SK-N-SH (cell line): ENCODE measurements around the gene ELMO1. TPM values are rescaled to one million over a fixed set of nuclear protein-coding genes. Genes with fewer than 3 reads are reported as not detected.

Experiments
- CTCF ChIA-PET: fragments of 300-600, 350-600 bp; formaldehyde crosslinking; extraction: SDS; loops from one replicate; lab custom pipeline; 2021; lab: Yijun Ruan, JAX
- POLR2A ChIA-PET: fragments of 350-600 bp; sonication (Branson Sonifier 250); formaldehyde crosslinking; extraction: SDS; loops from one replicate; lab custom pipeline; 2020; ENCODE audit warnings: antibody characterized with exemption, inconsistent platforms; lab: Yijun Ruan, JAX
- DNase-seq: peaks from one replicate; pipeline ENCODE4 v3.0.0; 2012
- H2AFZ ChIP-seq: fragments of 200-600 bp; sonication (generic); 2 replicates; pipeline ENCODE4 v1.8.1; 2016; ENCODE audit warnings: antibody characterized with exemption, mild to moderate bottlenecking, low read depth
- H3F3A ChIP-seq: fragments of 200-600 bp; sonication (generic); replicated peaks from 2 replicates; pipeline ENCODE3; 2016; ENCODE audit warnings: antibody characterized with exemption, mild to moderate bottlenecking; ENCODE audit not compliant: insufficient read depth
- H3K27ac ChIP-seq, 2 experiments: fragments of 200-500 bp in 1 of 2; fragments of 200-600 bp in 1 of 2; sonication (Bioruptor generic) in 1 of 2; sonication (generic), shearing (Covaris generic) in 1 of 2; 2 replicates each; pipeline versions ENCODE4 v1.5.1 to v1.6.1; 2014 to 2016; ENCODE audit warnings: low read depth in 2 of 2, inconsistent platforms in 1 of 2, low read length in 1 of 2, mild to moderate bottlenecking in 1 of 2, mixed read lengths in 1 of 2
- H3K27me3 ChIP-seq: fragments of 200-600 bp; sonication (generic), shearing (Covaris generic); 2 replicates; pipeline ENCODE4 v1.6.1; 2016; ENCODE audit warnings: mixed run types; ENCODE audit not compliant: insufficient read depth
- H3K36me3 ChIP-seq, 2 experiments: fragments of 200-500 bp in 1 of 2; fragments of 200-600 bp in 1 of 2; sonication (Bioruptor generic) in 1 of 2; sonication (generic) in 1 of 2; replicated peaks in 1 of 2; 2 replicates each; pipeline versions ENCODE3 to v1.5.1; 2014 to 2016; ENCODE audit warnings: low read length in 1 of 2, mild to moderate bottlenecking in 1 of 2; ENCODE audit not compliant: insufficient read depth in 2 of 2, control insufficient read depth in 1 of 2
- H3K4me1 ChIP-seq, 2 experiments: fragments of 200-500 bp in 1 of 2; fragments of 200-600 bp in 1 of 2; sonication (Bioruptor generic) in 1 of 2; sonication (generic), shearing (Covaris generic) in 1 of 2; 2 replicates each; pipeline versions ENCODE4 v1.5.1 to v1.6.1; 2014 to 2016; ENCODE audit warnings: low read depth in 1 of 2, low read length in 1 of 2, mixed run types in 1 of 2; ENCODE audit not compliant: insufficient read depth in 2 of 2, control insufficient read depth in 1 of 2
- H3K4me2 ChIP-seq: fragments of 200-600 bp; sonication (generic), shearing (Covaris generic); 2 replicates; pipeline ENCODE4 v1.6.1; 2017; ENCODE audit warnings: mixed run types
- H3K4me3 ChIP-seq, 2 experiments: fragments of 200-500 bp in 1 of 2; fragments of 200-600 bp in 1 of 2; sonication (Bioruptor generic) in 1 of 2; sonication (generic), shearing (Covaris generic) in 1 of 2; 2 replicates each; pipeline versions ENCODE4 v1.5.1 to v1.8.1; 2014 to 2016; ENCODE audit warnings: low read depth in 2 of 2, inconsistent platforms in 1 of 2, low read length in 1 of 2, mild to moderate bottlenecking in 1 of 2, mixed read lengths in 1 of 2, moderate library complexity in 1 of 2
- H3K79me2 ChIP-seq: fragments of 200-600 bp; sonication (generic); 2 replicates; pipeline ENCODE4 v1.8.1; 2017; ENCODE audit warnings: mild to moderate bottlenecking; ENCODE audit not compliant: insufficient read depth
- H3K9ac ChIP-seq: fragments of 200-600 bp; sonication (generic); 2 replicates; pipeline ENCODE4 v1.6.1; 2017; ENCODE audit warnings: mixed run types
- H3K9me2 ChIP-seq: fragments of 200-600 bp; sonication (generic); 2 replicates; pipeline ENCODE4 v1.6.1; 2017; ENCODE audit warnings: mixed run types
- H3K9me3 ChIP-seq: fragments of 200-600 bp; sonication (generic); 2 replicates; pipeline ENCODE4 v1.6.1; 2017; ENCODE audit warnings: mixed run types, mild to moderate bottlenecking, moderate library complexity
- H4K20me1 ChIP-seq: fragments of 200-600 bp; sonication (generic); 2 replicates; pipeline ENCODE4 v1.6.1; 2017; ENCODE audit warnings: mild to moderate bottlenecking, mixed run types; ENCODE audit not compliant: insufficient read depth
- CTCF ChIP-seq: fragments of 200-600 bp; sonication (generic); IDR thresholded peaks from 2 replicates; pipeline ENCODE4 v1.6.1; 2017; ENCODE audit warnings: antibody characterized with exemption, mild to moderate bottlenecking, moderate library complexity
- ELF1 ChIP-seq: IDR thresholded peaks from 2 replicates; pipeline ENCODE4 v1.4.0; 2012
- FOSL2 ChIP-seq: IDR thresholded peaks from 2 replicates; pipeline ENCODE4 v1.4.0; 2012; ENCODE audit warnings: low read depth, mild to moderate bottlenecking, moderate library complexity, borderline replicate concordance
- FOXM1 ChIP-seq: IDR thresholded peaks from 2 replicates; pipeline ENCODE4 v1.4.0; 2012; ENCODE audit warnings: low read depth, mild to moderate bottlenecking
- GABPA ChIP-seq: IDR thresholded peaks from 2 replicates; pipeline ENCODE4 v1.4.0; 2012; ENCODE audit warnings: low read depth, mild to moderate bottlenecking
- GATA2 ChIP-seq: sonication (generic); formaldehyde crosslinking; IDR thresholded peaks from 2 replicates; pipeline ENCODE4 v1.5.0; 2020; ENCODE audit warnings: mild to moderate bottlenecking, missing genetic modification reagents
- IRF3 ChIP-seq: fragments of 150-350 bp; IDR thresholded peaks from 2 replicates; pipeline ENCODE4 v1.6.1; 2016; ENCODE audit warnings: mild to moderate bottlenecking, low read depth, low read length
- JUND ChIP-seq: IDR thresholded peaks from 2 replicates; pipeline ENCODE4 v1.4.0; 2012
- MAX ChIP-seq: IDR thresholded peaks from 2 replicates; pipeline ENCODE4 v1.4.0; 2012; ENCODE audit warnings: low read depth
- NFIC ChIP-seq: IDR thresholded peaks from 2 replicates; pipeline ENCODE4 v1.4.0; 2012; ENCODE audit warnings: borderline replicate concordance
- NRF1 ChIP-seq: IDR thresholded peaks from 2 replicates; pipeline ENCODE4 v1.6.1; 2012; ENCODE audit warnings: low read depth, mild to moderate bottlenecking, low read length
- PBX3 ChIP-seq: IDR thresholded peaks from 2 replicates; pipeline ENCODE4; 2012
- RCOR1 ChIP-seq: fragments of 150-350 bp; IDR thresholded peaks from 2 replicates; pipeline ENCODE4 v1.6.1; 2017; ENCODE audit warnings: antibody characterized with exemption, low read length
- REST ChIP-seq: IDR thresholded peaks from 2 replicates; pipeline ENCODE4 v1.6.1; 2012; ENCODE audit warnings: mild to moderate bottlenecking, low read depth, low read length, moderate library complexity
- RXRA ChIP-seq: IDR thresholded peaks from 2 replicates; pipeline ENCODE4 v1.4.0; 2012; ENCODE audit warnings: low read depth, mild to moderate bottlenecking, borderline replicate concordance
- TCF12 ChIP-seq: IDR thresholded peaks from 2 replicates; pipeline ENCODE4 v1.4.0; 2012
- WGBS: methylation state at CpG from one replicate; pipeline ENCODE4 v1.1.6; 2017; ENCODE audit warnings: low lambda C conversion rate; 5-methylcytosine and 5-hydroxymethylcytosine counted together
- polyA plus RNA-seq, 3 experiments: library from polyadenylated mRNA; depleted of rRNA; stranded (reverse); fragments of >200 nt; gene quantifications; 2 replicates each; pipeline ENCODE4 v1.2.3, GENCODE V29; 2012

ELMO1 gene
- polyA plus RNA-seq, 1 of the 3 experiments (the other 2 are of a cell fraction) = 0.64 TPM

GRCh38 chr7:37337522-37337921 lies 111.1 kb downstream of the ELMO1 start:
- WGBS = 84% methylated on average over 1 of the region's 1 CpG
- H4K20me1 ChIP-seq = no peaks in the 10 kb centered on the region
- POLR2A ChIA-PET = no interaction called here

GRCh38 chr7:37336259-37336658 lies 112.4 kb downstream of the ELMO1 start:
- H3K79me2 ChIP-seq = no peaks in the 10 kb centered on the region
- POLR2A ChIA-PET = no interaction called here
- no peak overlapping the region for H3K9ac ChIP-seq
- no peak for DNase-seq
- H3K4me3 ChIP-seq = no peak overlapping the region
- WGBS = 66% methylated on average over 5 of the region's 5 CpGs
- no peak overlapping the region for H2AFZ ChIP-seq
- peaks cover 0 to 16% of the 10 kb centered on the region in 2 experiments; a peak in 1 of 4 replicates for H3K4me1 ChIP-seq
- H4K20me1 ChIP-seq = no peaks in the 10 kb centered on the region
- no peak overlapping the region for H3K27ac ChIP-seq
- TF ChIP-seq RCOR1 (no peak), NRF1 (no peak), GATA2 (CRISPR knock-in tag) (no peak), JUND (no peak), RXRA (no peak), REST (no peak), CTCF (no peak), TCF12 (no peak), ELF1 (no peak), MAX (no peak)
- no peaks in the 10 kb centered on the region for H3K27me3 ChIP-seq
- no peaks in the 10 kb centered on the region for H3F3A ChIP-seq
- no peaks in the 10 kb centered on the region for H3K9me2 ChIP-seq
- CTCF ChIA-PET = interaction anchor here (0.8 to 1.2 kb wide), 2 partner anchors 100 to 156 kb away, joined by 3 to 4 read pairs; no protein-coding TSS in a partner anchor
- no peaks in the 10 kb centered on the region for H3K36me3 ChIP-seq
- no peak overlapping the region for H3K4me2 ChIP-seq
- peaks cover 5% of the 10 kb centered on the region; the same call in 1 of the 2 replicates for H3K9me3 ChIP-seq

More at GRCh38 chr7:37337522-37337921, 111.1 kb downstream of the ELMO1 start:
- Histone ChIP-seq H3K4me3 (no peak overlapping the region), H3K27me3 (no peaks in the 10 kb centered on the region), H3F3A (no peaks in the 10 kb centered on the region), H3K79me2 (no peaks in the 10 kb centered on the region), H3K4me2 (no peak overlapping the region), H3K9ac (no peak overlapping the region), H3K9me3 (peaks cover 11% of the 10 kb centered on the region; the same call in 1 of the 2 replicates), H3K4me1 (peaks cover 0 to 17% of the 10 kb centered on the region in 2 experiments; a peak in 1 of 4 replicates)
- no peak for DNase-seq
- CTCF ChIA-PET = interaction anchor here (0.7 to 1.4 kb wide), 4 partner anchors 42 to 849 kb away, joined by 3 read pairs; no protein-coding TSS in a partner anchor
- TF ChIP-seq FOXM1 (no peak), NFIC (no peak), TCF12 (no peak), ELF1 (no peak), GABPA (no peak), FOSL2 (no peak), PBX3 (no peak), IRF3 (no peak)
- TF ChIP-seq, all 33 proteins: peak for 0
- Histone ChIP-seq H3K27ac (no peak overlapping the region), H3K9me2 (no peaks in the 10 kb centered on the region), H3K36me3 (no peaks in the 10 kb centered on the region), H2AFZ (no peak overlapping the region)
